GM12891 (cell line): ENCODE data around the gene PSMD11.

Experiments
- POLR2A ChIP-seq: IDR thresholded peaks from 2 replicates; pipeline ENCODE4 v1.6.1; 2011; ENCODE audit warnings: low read depth, low read length, control low read depth
- TAF1 ChIP-seq: IDR thresholded peaks from 2 replicates; pipeline ENCODE4 v1.6.1; 2011; ENCODE audit warnings: low read depth, low read length, control low read depth

DNA sequence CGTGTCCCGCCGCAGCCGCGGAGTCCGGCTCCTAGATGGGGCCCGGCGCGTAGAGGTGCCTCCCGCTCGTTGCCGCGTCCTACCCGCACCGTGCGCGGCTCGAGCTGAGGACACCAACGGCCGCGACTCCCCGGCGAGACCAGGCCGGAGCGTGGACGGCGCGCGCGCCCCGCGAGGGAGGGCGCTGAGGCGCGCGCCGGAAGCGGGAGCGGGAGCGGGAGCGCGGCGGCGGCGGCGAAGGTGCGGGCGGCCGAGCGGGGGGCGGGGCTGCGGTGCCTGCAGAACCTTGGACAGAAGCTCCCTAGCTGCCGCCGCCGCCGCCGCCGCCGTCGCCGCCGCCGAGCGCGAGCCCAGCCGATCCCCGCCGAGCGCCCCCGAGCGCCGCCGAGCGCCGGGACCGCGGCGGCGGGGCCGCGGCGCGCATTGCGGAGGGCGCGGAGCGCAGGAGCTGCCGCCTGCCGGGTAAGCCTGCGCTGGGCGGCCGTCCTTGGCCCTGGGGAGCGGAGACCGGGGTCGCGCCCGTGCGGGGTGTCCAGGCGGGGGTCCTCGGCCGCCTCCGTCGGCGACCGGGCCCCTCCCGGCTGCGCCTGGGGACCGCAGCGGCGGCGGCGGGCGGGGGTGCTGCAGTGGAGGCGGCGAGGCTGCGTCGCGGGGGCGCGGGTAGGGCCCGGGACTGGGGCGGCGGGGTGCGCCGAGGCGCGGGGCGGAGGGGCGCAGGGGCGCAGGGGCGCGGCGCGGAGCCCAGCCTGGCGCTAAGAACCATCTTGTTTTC lies 42.6 kb downstream of the PSMD11 start, which contains the start of gene CDK5R1:
- TF ChIP-seq POLR2A (no peak; the same call in 1 of the 2 replicates), TAF1 (no peak)
